ENCODE data around the gene METTL1. TPM values are rescaled to one million over a fixed set of nuclear protein-coding genes. Genes with fewer than 3 reads are reported as not detected.

The METTL1 gene
- total and polyA plus RNA-seq, 9 of the 15 experiments (the other 6 are each of a cell fraction or from before 2014, with no cell fraction given): 12.6 to 65.9 (median 39.2) TPM

DNA sequence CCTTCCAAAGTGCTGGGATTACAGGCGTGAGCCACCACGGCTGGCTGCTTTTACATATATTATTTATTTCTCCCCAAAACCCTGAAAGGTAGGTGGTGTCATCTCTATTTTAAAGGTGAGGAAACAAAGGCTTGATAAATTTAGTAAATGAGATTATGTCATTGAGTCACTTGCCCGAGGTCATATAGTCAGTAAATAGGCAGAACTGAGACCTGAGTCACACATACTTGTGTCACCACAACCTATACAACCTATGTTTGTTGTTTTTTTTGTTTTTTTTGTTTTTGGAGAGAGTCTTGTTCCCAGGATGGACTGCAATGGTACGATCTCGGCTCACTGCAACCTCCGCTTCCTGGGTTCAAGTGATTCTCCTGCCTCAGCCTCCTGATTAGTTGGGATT is 23.4 kb upstream of the METTL1 start (continued):
- TF ChIP-seq, protein P1, sequence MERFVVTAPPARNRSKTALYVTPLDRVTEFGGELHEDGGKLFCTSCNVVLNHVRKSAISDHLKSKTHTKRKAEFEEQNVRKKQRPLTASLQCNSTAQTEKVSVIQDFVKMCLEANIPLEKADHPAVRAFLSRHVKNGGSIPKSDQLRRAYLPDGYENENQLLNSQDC (CRISPR knock-in tag; IDR thresholded peaks at IDR 0.05): no peak
- TF ChIP-seq, protein P2, sequence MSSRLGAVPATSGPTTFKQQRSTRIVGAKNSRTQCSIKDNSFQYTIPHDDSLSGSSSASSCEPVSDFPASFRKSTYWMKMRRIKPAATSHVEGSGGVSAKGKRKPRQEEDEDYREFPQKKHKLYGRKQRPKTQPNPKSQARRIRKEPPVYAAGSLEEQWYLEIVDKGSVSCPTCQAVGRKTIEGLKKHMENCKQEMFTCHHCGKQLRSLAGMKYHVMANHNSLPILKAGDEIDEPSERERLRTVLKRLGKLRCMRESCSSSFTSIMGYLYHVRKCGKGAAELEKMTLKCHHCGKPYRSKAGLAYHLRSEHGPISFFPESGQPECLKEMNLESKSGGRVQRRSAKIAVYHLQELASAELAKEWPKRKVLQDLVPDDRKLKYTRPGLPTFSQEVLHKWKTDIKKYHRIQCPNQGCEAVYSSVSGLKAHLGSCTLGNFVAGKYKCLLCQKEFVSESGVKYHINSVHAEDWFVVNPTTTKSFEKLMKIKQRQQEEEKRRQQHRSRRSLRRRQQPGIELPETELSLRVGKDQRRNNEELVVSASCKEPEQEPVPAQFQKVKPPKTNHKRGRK (tag; IDR thresholded peaks at IDR 0.05): no peak
- TF ChIP-seq SMAD1 (IDR thresholded peaks at IDR 0.05; ENCODE audit: low read depth, low read length, partially characterized antibody): no peak
- TF ChIP-seq MYC (IDR thresholded peaks at IDR 0.05; ENCODE audit: low read depth, low read length): no peak
- TF ChIP-seq MYC (CRISPR knock-in tag; IDR thresholded peaks at IDR 0.05; ENCODE audit: borderline replicate concordance, low read depth): no peak
- TF ChIP-seq NFIC (IDR thresholded peaks at IDR 0.05): no peak
- no peak for TF ChIP-seq MAFG (tag; conservative IDR thresholded peaks at IDR 0.05)
- TF ChIP-seq ZNF311 (CRISPR knock-in tag; IDR thresholded peaks at IDR 0.05): no peak

DNA sequence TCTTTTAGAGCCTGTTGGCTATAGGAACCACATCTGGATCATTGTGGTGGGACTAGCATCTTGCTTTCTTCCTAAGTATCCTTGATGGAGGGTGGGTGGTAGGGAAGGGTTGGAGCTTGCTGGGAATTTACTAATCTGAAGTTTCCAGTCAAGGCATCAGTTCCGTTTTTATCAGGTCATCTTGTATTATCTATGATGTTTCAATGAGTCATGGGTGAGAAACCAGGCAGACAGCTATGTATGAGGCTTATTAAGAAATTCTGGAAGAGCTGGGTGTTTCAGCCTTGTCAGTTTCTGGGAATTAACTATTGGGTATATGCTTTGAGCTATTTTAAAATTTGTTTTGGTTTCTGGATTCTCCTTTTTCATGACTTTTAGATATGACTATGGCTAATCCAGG is 22.0 kb upstream of the METTL1 start:
- H3K27me3 ChIP-seq (ENCODE audit: control insufficient read depth in 2 of 2, insufficient read depth in 2 of 2, low read length in 2 of 2): no peaks in the 10 kb centered on the region
- peaks cover 79% of the 10 kb centered on the region for H3K36me3 ChIP-seq (ENCODE audit: control insufficient read depth, insufficient read depth, low read length)
- no TSS peak for BruUV-seq (replicated peaks)
- no peaks in the 10 kb centered on the region for H4K20me1 ChIP-seq (replicated peaks; ENCODE audit: control insufficient read depth, insufficient read depth, low read length)
- H3K4me3 ChIP-seq: no peak overlapping the region
- H3K9me1 ChIP-seq (ENCODE audit: control insufficient read depth, insufficient read depth, low read length): no peaks in the 10 kb centered on the region
- no peak overlapping the region for H2AFZ ChIP-seq (ENCODE audit: low read depth, low read length)
- DNase-seq (ENCODE audit: extremely low read depth in 1 of 4, low spot score in 3 of 4) (no peak), FAIRE-seq (peak; percentile 61), ATAC-seq (no peak)
- 0% methylated on average over 1 of the region's 1 CpG for WGBS (ENCODE audit: insufficient coverage, low coverage, missing lambda C conversion rate)
- no peaks in the 10 kb centered on the region for H3K9me3 ChIP-seq (replicated peaks; ENCODE audit: control insufficient read depth, insufficient read depth, low read depth, low read length)
- intact Hi-C loops (cut with micrococcal nuclease): no loop called here
- H3K9ac ChIP-seq (ENCODE audit: insufficient read depth in 1 of 2, low read depth in 2 of 2, low read length in 2 of 2): no peak overlapping the region
- in situ Hi-C loops (cut with MboI): no loop called here
- H3K79me2 ChIP-seq (ENCODE audit: control insufficient read depth, insufficient read depth, low read length): peaks cover 4% of the 10 kb centered on the region; the same call in 1 of the 3 replicates
- no peak overlapping the region for H3K4me2 ChIP-seq (ENCODE audit: insufficient read depth, low read length)
- peaks cover 2 to 4% of the 10 kb centered on the region in 2 experiments; a peak in 2 of 5 replicates for H3K4me1 ChIP-seq (replicated peaks in 1 of 2; ENCODE audit: control insufficient read depth in 2 of 2, insufficient read depth in 2 of 2, low read length in 2 of 2)
- peak overlapping the region; percentile 10; the same call in 1 of the 3 replicates for H3K27ac ChIP-seq (ENCODE audit: extremely low read depth, low read depth, low read length)
- ChIA-PET POLR2A (interaction anchor here (0.6 to 2.1 kb wide), 6 partner anchors 9 to 229 kb away, joined by 4 to 7 read pairs (median 5); partner anchors contain the start of gene TSFM), CTCF (ENCODE audit: low intra/inter-chr PET ratio) (no interaction called here)
- TF ChIP-seq FOSL1 (tag; conservative IDR thresholded peaks at IDR 0.05) (peak; percentile 96), SIRT6 (IDR thresholded peaks at IDR 0.05; ENCODE audit: low read depth, low read length) (no peak), FOS (IDR thresholded peaks at IDR 0.05; ENCODE audit: extremely low read depth, insufficient read length) (peak; percentile 24), PHB (CRISPR knock-in tag; IDR thresholded peaks at IDR 0.05) (no peak), DPF2 (IDR thresholded peaks at IDR 0.05) (0 out of 2 replicates have a peak, but pooled peaks have one; percentile 43), JUND (IDR thresholded peaks at IDR 0.05; ENCODE audit: borderline replicate concordance, low read depth, low read length) (peak; percentile 82), JUND (tag; IDR thresholded peaks at IDR 0.05; ENCODE audit: borderline replicate concordance, low read depth, low read length) (peak; percentile 73; the same call in 1 of the 3 replicates), JUN (IDR thresholded peaks at IDR 0.05; ENCODE audit: borderline replicate concordance, low read depth, low read length) (peak; percentile 70), JUN (CRISPR knock-in tag; IDR thresholded peaks at IDR 0.05; ENCODE audit: borderline replicate concordance) (no peak), BCL6 (CRISPR knock-in tag; IDR thresholded peaks at IDR 0.05) (no peak)
- TF ChIP-seq, protein P3, sequence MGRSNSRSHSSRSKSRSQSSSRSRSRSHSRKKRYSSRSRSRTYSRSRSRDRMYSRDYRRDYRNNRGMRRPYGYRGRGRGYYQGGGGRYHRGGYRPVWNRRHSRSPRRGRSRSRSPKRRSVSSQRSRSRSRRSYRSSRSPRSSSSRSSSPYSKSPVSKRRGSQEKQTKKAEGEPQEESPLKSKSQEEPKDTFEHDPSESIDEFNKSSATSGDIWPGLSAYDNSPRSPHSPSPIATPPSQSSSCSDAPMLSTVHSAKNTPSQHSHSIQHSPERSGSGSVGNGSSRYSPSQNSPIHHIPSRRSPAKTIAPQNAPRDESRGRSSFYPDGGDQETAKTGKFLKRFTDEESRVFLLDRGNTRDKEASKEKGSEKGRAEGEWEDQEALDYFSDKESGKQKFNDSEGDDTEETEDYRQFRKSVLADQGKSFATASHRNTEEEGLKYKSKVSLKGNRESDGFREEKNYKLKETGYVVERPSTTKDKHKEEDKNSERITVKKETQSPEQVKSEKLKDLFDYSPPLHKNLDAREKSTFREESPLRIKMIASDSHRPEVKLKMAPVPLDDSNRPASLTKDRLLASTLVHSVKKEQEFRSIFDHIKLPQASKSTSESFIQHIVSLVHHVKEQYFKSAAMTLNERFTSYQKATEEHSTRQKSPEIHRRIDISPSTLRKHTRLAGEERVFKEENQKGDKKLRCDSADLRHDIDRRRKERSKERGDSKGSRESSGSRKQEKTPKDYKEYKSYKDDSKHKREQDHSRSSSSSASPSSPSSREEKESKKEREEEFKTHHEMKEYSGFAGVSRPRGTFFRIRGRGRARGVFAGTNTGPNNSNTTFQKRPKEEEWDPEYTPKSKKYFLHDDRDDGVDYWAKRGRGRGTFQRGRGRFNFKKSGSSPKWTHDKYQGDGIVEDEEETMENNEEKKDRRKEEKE (IDR thresholded peaks at IDR 0.05; ENCODE audit: borderline replicate concordance in 1 of 2, control insufficient read depth in 1 of 2, low read depth in 2 of 2, low read length in 1 of 2): no peak

All from K562 (cell line).